ENCODE results near the gene SMAD7.

Gene SMAD7

DNA sequence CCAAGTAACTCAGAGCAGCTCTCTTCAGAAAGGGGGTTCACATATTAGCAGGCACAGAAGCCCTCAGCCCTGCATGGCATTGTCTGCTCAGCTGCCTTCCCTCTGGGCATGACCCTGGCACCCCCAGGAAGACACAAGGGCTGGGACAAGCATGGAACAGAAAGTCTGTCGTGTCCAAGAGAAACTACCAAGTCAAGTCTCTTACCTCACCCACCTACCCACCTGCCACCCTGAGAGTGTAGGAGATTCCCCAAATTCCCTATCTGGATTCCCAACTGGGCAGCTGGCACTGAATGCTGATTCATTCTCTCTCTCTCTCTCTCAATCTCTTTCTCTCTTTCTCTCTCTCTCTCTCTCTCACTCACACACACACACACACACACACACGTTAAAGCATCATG, 21.6 kb downstream of the SMAD7 start:
- DNase-seq: no peak

- DNase-seq: peak; percentile 76
Measured at GRCh38 chr18:48928787-48929186, 22.0 kb downstream of the SMAD7 start.

GRCh38 chr18:48927286-48928080, 23.3 kb downstream of the SMAD7 start:
- no peak for DNase-seq

GRCh38 chr18:48926420-48926857, 24.3 kb downstream of the SMAD7 start:
- no peak for DNase-seq

DNA sequence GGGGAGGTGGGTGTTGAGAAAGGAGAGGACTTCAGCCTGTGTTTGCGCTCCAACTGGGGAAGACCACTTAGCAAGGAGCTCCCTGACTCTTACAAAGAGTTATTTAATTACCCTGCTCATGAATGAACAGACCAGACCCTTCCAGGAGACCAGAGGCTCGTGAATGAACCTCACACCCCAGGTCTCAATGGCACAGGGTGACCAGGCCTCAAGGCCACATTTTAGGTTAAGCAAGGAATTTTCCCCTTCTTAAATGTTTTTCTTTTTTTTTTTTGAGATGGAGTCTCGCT, 25.3 kb downstream of the SMAD7 start:
- no peak for DNase-seq

GRCh38 chr18:48924630-48925490, 25.9 kb downstream of the SMAD7 start:
- no peak for DNase-seq

GRCh38 chr18:48923746-48924629, 26.8 kb downstream of the SMAD7 start:
- DNase-seq: no peak

- DNase-seq: no peak
Measured at GRCh38 chr18:48922801-48923730, 27.7 kb downstream of the SMAD7 start.

DNA sequence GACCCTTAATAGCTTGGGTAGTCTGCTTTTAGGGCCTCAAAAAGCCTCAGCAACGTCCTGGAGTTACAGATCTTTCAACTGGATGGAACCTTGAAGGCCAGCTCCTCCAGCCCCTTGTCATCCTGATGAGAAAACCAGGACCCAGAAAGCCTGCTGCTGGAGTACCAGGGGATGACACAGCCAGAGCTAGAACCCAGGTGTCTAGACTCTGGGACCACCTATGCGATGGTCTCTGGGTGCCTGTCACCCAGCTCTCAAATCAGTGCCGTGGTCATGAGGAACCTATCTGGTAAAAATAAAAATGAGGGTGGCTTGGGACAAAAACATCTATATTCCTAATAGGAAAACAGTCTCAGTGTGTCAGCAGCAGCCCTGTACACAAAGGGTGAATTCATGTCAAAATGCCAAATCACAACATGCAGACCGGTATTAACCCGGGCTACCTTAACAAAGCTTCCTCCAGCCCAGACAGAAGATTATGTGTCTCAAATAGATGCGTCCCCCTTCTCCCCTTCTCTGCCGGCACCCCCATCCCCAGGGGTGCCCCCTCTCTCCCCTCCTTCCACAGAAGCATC, 28.5 kb downstream of the SMAD7 start:
- DNase-seq: no peak

GRCh38 chr18:48921305-48922225, 29.2 kb downstream of the SMAD7 start:
- no peak for DNase-seq

- DNase-seq: no peak
Measured at GRCh38 chr18:48920408-48921038, 30.2 kb downstream of the SMAD7 start.

- no peak for DNase-seq
Measured at GRCh38 chr18:48919547-48919946, 31.2 kb downstream of the SMAD7 start.

DNA sequence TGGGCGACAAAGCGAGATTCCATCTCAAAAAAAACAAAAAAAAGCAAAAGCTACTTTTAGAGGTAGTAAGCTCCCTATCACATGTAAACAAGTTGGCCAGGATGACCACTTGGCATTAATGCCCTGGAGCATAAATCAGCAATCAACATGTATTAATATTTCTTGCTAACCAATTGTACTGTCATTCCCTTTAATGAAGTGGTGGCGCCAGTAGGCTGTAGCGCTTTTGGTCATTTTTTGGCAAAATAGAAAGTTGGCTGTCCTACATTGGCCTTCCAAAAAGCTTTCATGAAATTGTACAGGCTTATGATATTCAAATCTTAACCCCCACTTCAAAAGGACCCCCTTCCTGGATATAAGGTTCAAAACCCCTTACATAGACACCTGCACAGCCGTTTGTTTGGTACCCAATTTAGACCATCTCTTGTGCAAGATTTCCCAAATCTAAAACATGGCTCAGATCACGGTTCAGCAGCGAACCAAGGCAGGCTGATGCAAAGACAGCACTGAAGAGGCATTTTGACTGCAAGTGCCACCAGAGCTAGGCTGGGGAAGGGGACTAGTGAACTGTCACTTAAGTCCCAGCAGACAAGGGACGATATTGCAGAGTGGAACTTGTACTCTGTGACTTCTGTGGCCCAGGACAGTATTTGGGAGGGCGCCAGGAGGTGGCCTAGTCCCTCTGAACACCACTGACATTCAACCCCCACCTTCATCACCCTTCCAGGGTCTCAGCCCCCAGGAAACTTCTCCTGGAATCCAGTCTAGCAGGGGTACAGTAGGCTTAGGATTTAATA, 31.9 kb downstream of the SMAD7 start:
- DNase-seq: no peak

- DNase-seq: no peak
Measured at GRCh38 chr18:48917579-48918517, 32.9 kb downstream of the SMAD7 start.

DNA sequence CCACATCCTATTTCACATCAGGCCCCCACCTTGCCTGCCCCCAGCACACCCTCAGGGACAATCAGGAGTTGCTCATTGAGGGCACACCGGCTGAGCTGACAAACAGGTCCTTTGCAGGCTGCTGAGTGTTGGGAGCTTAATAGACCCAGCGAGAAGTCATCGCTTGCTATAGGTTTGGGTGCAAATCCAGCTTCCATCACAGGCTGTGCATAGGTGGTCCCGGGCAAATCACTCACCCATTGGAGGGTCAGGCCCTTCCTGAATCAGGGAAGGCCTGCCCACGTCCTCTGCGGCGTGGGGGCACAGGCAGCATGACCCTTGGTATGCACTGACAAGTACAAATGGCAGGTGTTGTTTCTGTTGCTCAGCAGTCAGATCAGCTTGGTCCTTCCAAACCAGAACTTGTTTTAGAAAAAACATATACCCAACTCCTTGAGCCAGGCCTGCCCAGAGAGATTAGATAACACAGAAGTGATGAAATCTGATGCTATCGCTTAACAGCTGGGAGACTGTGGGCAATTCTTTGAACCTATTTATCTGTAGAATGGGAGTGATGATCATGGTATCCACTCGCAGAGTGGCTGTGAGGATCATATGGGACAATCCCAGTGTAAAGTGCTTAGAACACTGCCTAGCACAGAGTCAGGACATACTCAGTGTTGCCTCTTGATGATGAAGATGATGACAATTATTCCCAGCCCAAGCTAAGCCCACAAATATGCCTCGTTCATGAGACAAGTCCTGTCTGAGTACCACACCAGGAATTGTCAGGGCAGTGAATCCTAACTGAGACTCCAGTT, 34.9 kb downstream of the SMAD7 start:
- DNase-seq: no peak

DNA sequence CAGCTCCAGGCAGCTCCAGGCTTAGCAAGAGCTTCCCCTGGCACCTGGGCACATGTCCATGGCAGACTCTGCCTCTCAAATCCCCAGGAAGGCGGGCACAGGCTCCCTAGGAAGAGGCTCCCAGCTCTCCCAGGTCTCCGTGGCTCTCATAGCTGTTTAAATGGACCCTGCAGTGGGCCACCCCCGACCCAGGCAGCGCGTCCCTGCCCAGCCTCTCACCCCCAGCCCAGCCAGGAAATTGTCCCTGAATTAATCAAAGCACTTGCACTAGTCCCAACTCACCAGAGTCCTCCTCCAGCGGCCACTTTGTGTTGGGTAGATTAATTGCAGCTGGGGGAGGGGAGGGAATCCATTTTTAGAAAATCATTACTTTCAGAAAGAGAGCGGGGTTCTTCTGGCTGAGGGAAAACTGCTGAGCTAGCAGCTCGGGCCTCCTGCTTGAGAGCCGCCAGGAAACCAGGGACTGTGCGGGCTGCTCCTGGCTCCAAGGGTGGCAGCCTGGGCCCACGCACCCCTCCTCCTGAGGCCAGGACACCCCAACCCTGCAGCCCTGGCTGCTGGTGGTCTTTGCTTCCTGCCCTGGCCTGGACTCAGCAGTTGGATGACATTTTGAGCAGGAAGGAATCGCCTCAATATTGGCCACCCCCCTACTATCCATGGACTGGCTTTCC, 36.0 kb downstream of the SMAD7 start:
- DNase-seq: no peak

GRCh38 chr18:48913775-48914174, 37.0 kb downstream of the SMAD7 start:
- no peak for DNase-seq

Data from NCI-H2107 (cell line).